Measurements from ENCODE around the gene SCFD2.

SCFD2 gene

GRCh38 chr4:52850406-52851124, 515.3 kb downstream of the SCFD2 start:
- no peak for TF ChIP-seq CTCF (IDR thresholded peaks at IDR 0.05; ENCODE audit: low read depth, low read length, missing control alignments)

GRCh38 chr4:52848254-52848653, 517.6 kb downstream of the SCFD2 start:
- TF ChIP-seq CTCF (IDR thresholded peaks at IDR 0.05; ENCODE audit: low read depth, low read length, missing control alignments), result no peak
- Histone ChIP-seq H3K27ac (no peak overlapping the region), H3K4me3 (ENCODE audit: low read depth, low read length) (no peak overlapping the region), H3K27me3 (replicated peaks) (no peaks in the 10 kb centered on the region), H3K36me3 (replicated peaks) (no peaks in the 10 kb centered on the region)
- in situ Hi-C loops (cut with HindIII; ENCODE audit: low pct_ligation_motif_present, low sequenced_read_pairs), result no loop called here
- no peak for DNase-seq

More at GRCh38 chr4:52850406-52851124, 515.3 kb downstream of the SCFD2 start:
- DNase-seq, result no peak
- in situ Hi-C loops (cut with HindIII; ENCODE audit: low pct_ligation_motif_present, low sequenced_read_pairs), result no loop called here
- no peak overlapping the region for H3K4me3 ChIP-seq (ENCODE audit: low read depth, low read length)
- no peaks in the 10 kb centered on the region for H3K36me3 ChIP-seq (replicated peaks)
- no peak overlapping the region for H3K27ac ChIP-seq
- no peaks in the 10 kb centered on the region for H3K27me3 ChIP-seq (replicated peaks)

GRCh38 chr4:52846502-52846901, 519.4 kb downstream of the SCFD2 start:
- Histone ChIP-seq H3K36me3 (replicated peaks) (no peaks in the 10 kb centered on the region), H3K27me3 (replicated peaks) (no peaks in the 10 kb centered on the region), H3K4me3 (ENCODE audit: low read depth, low read length) (no peak overlapping the region), H3K27ac (no peak overlapping the region)
- no peak for TF ChIP-seq CTCF (IDR thresholded peaks at IDR 0.05; ENCODE audit: low read depth, low read length, missing control alignments)
- in situ Hi-C loops (cut with HindIII; ENCODE audit: low pct_ligation_motif_present, low sequenced_read_pairs), result no loop called here
- no peak for DNase-seq

GRCh38 chr4:52844596-52844995, 521.3 kb downstream of the SCFD2 start:
- TF ChIP-seq CTCF (IDR thresholded peaks at IDR 0.05; ENCODE audit: low read depth, low read length, missing control alignments), result no peak
- Histone ChIP-seq H3K27me3 (replicated peaks) (no peaks in the 10 kb centered on the region), H3K36me3 (replicated peaks) (no peaks in the 10 kb centered on the region), H3K4me3 (ENCODE audit: low read depth, low read length) (no peak overlapping the region), H3K27ac (no peak overlapping the region)
- no peak for DNase-seq
- in situ Hi-C loops (cut with HindIII; ENCODE audit: low pct_ligation_motif_present, low sequenced_read_pairs), result no loop called here

- no peak overlapping the region for H3K4me3 ChIP-seq (ENCODE audit: low read depth, low read length)
- DNase-seq, result no peak
- in situ Hi-C loops (cut with HindIII; ENCODE audit: low pct_ligation_motif_present, low sequenced_read_pairs), result no loop called here
Observed at GRCh38 chr4:52843958-52844357, 521.9 kb downstream of the SCFD2 start.

More at GRCh38 chr4:52843958-52844357, 521.9 kb downstream of the SCFD2 start:
- Histone ChIP-seq H3K27me3 (replicated peaks) (no peaks in the 10 kb centered on the region), H3K27ac (no peak overlapping the region), H3K36me3 (replicated peaks) (no peaks in the 10 kb centered on the region)
- no peak for TF ChIP-seq CTCF (IDR thresholded peaks at IDR 0.05; ENCODE audit: low read depth, low read length, missing control alignments)
